Amniotic epithelial cell (primary cell): ENCODE data around the gene GLI3.

Experiments
- DNase-seq: peaks from one replicate; pipeline ENCODE4 v3.0.0-alpha.2; 2010; ENCODE audit warnings: low read depth

GLI3 gene

GRCh38 chr7:41999736-42000283 is 237.2 kb downstream of the GLI3 start:
- DNase-seq = no peak

- DNase-seq = no peak
Measured at GRCh38 chr7:41998041-41998440, 239.0 kb downstream of the GLI3 start.

GRCh38 chr7:41997151-41997550 is 239.9 kb downstream of the GLI3 start:
- DNase-seq = no peak

- DNase-seq = peak; percentile 74
Measured at GRCh38 chr7:41996381-41997035, 240.5 kb downstream of the GLI3 start.

GRCh38 chr7:41995632-41996271 is 241.3 kb downstream of the GLI3 start:
- no peak for DNase-seq

GRCh38 chr7:41994746-41995110 is 242.3 kb downstream of the GLI3 start:
- DNase-seq = peak; percentile 16

- DNase-seq = peak; percentile 18
Measured at GRCh38 chr7:41994036-41994745, 242.8 kb downstream of the GLI3 start.

GRCh38 chr7:41992881-41993867 is 243.8 kb downstream of the GLI3 start:
- peak; percentile 91 for DNase-seq

- DNase-seq = peak; percentile 61
Measured at GRCh38 chr7:41984888-41985287, 252.1 kb downstream of the GLI3 start.

GRCh38 chr7:41981046-41982040 is 255.7 kb downstream of the GLI3 start:
- DNase-seq = no peak

GRCh38 chr7:41979834-41980307 is 257.1 kb downstream of the GLI3 start:
- DNase-seq = peak; percentile 76

- DNase-seq = no peak
Measured at GRCh38 chr7:41978858-41979257, 258.2 kb downstream of the GLI3 start.

GRCh38 chr7:41977661-41978060 is 259.3 kb downstream of the GLI3 start:
- no peak for DNase-seq

GRCh38 chr7:41977151-41977651 is 259.8 kb downstream of the GLI3 start:
- peak; percentile 86 for DNase-seq

GRCh38 chr7:41976411-41976810 is 260.6 kb downstream of the GLI3 start:
- DNase-seq = no peak

- peak; percentile 75 for DNase-seq
Measured at GRCh38 chr7:41975849-41976248, 261.2 kb downstream of the GLI3 start.

- peak; percentile 71 for DNase-seq
Measured at GRCh38 chr7:41974870-41975557, 262.0 kb downstream of the GLI3 start.

GRCh38 chr7:41973202-41973730 is 263.7 kb downstream of the GLI3 start:
- DNase-seq = no peak

GRCh38 chr7:41972776-41973175 is 264.2 kb downstream of the GLI3 start:
- no peak for DNase-seq
